ENCODE measurements around the gene GYPA.
"Not testable (repeated sequence)": the region's sequence is repeated elsewhere in the genome, so short reads cannot be mapped to it uniquely, and the experiment has no call there.

Gene GYPA

GRCh38 chr4:144140594-144141295 lies at the start of gene GYPA:
Gene GYPA, minus strand, starts transcription at chr4:144140718. Its CDS starts 83 bp downstream, at chr4:144140635.
- H3K4me1 ChIP-seq; H3K27me3 ChIP-seq (ENCODE audit: low read depth); DNase-seq (ENCODE audit: low spot score in 2 of 2); H3K4me3 ChIP-seq; H3K36me3 ChIP-seq (replicated peaks); in situ Hi-C loops (cut with MboI; ENCODE audit: low sequenced_read_pairs); H3K9me3 ChIP-seq: not testable (repeated sequence)

- H3K4me3 ChIP-seq, result no peak overlapping the region
- no peaks in the 10 kb centered on the region for H3K4me1 ChIP-seq
- in situ Hi-C loops (cut with MboI; ENCODE audit: low sequenced_read_pairs), result loop anchor here (25.0 kb wide), 2 partner anchors 597 to 872 kb away; no protein-coding TSS in a partner anchor
- H3K9me3 ChIP-seq, result no peaks in the 10 kb centered on the region
- DNase-seq (ENCODE audit: low spot score in 2 of 2), result no peak
- H3K27me3 ChIP-seq (ENCODE audit: low read depth), result peaks cover 5% of the 10 kb centered on the region
- no peaks in the 10 kb centered on the region for H3K36me3 ChIP-seq (replicated peaks)
Observed at GRCh38 chr4:144190009-144190408, 49.5 kb upstream of the GYPA start.

GRCh38 chr4:144189121-144189520 lies 48.6 kb upstream of the GYPA start:
- no peaks in the 10 kb centered on the region for H3K36me3 ChIP-seq (replicated peaks)
- no peak for DNase-seq (ENCODE audit: low spot score in 2 of 2)
- no peak overlapping the region for H3K4me3 ChIP-seq
- in situ Hi-C loops (cut with MboI; ENCODE audit: low sequenced_read_pairs), result loop anchor here (25.0 kb wide), 2 partner anchors 598 to 873 kb away; no protein-coding TSS in a partner anchor
- H3K4me1 ChIP-seq, result no peaks in the 10 kb centered on the region
- no peaks in the 10 kb centered on the region for H3K9me3 ChIP-seq
- peaks cover 8% of the 10 kb centered on the region for H3K27me3 ChIP-seq (ENCODE audit: low read depth)

- Histone ChIP-seq H3K27me3 (ENCODE audit: low read depth) (peaks cover 8% of the 10 kb centered on the region), H3K4me1 (no peaks in the 10 kb centered on the region), H3K4me3 (no peak overlapping the region), H3K36me3 (replicated peaks) (no peaks in the 10 kb centered on the region), H3K9me3 (no peaks in the 10 kb centered on the region)
- DNase-seq (ENCODE audit: low spot score in 2 of 2), result no peak
- in situ Hi-C loops (cut with MboI; ENCODE audit: low sequenced_read_pairs), result loop anchor here (25.0 kb wide), 2 partner anchors 602 to 877 kb away; no protein-coding TSS in a partner anchor
Observed at GRCh38 chr4:144185086-144185485, 44.6 kb upstream of the GYPA start.

- no peaks in the 10 kb centered on the region for H3K4me1 ChIP-seq
- H3K9me3 ChIP-seq, result no peaks in the 10 kb centered on the region
- in situ Hi-C loops (cut with MboI; ENCODE audit: low sequenced_read_pairs), result loop anchor here (25.0 kb wide), 2 partner anchors 604 to 879 kb away; no protein-coding TSS in a partner anchor
- no peaks in the 10 kb centered on the region for H3K36me3 ChIP-seq (replicated peaks)
- no peak for DNase-seq (ENCODE audit: low spot score in 2 of 2)
- H3K4me3 ChIP-seq, result no peak overlapping the region
- peaks cover 8% of the 10 kb centered on the region for H3K27me3 ChIP-seq (ENCODE audit: low read depth)
Observed at GRCh38 chr4:144183165-144183564, 42.6 kb upstream of the GYPA start.

GRCh38 chr4:144181391-144181790 lies 40.9 kb upstream of the GYPA start:
- Histone ChIP-seq H3K4me3 (no peak overlapping the region), H3K4me1 (no peaks in the 10 kb centered on the region), H3K9me3 (no peaks in the 10 kb centered on the region), H3K36me3 (replicated peaks) (no peaks in the 10 kb centered on the region), H3K27me3 (ENCODE audit: low read depth) (peaks cover 8% of the 10 kb centered on the region)
- DNase-seq (ENCODE audit: low spot score in 2 of 2), result no peak
- in situ Hi-C loops (cut with MboI; ENCODE audit: low sequenced_read_pairs), result loop anchor here (25.0 kb wide), 2 partner anchors 606 to 881 kb away; no protein-coding TSS in a partner anchor

- DNase-seq (ENCODE audit: low spot score in 2 of 2), result no peak
- H3K4me3 ChIP-seq, result no peak overlapping the region
- H3K9me3 ChIP-seq, result no peaks in the 10 kb centered on the region
- no peaks in the 10 kb centered on the region for H3K4me1 ChIP-seq
- in situ Hi-C loops (cut with MboI; ENCODE audit: low sequenced_read_pairs), result loop anchor here (25.0 kb wide), 2 partner anchors 608 to 883 kb away; no protein-coding TSS in a partner anchor
- no peaks in the 10 kb centered on the region for H3K36me3 ChIP-seq (replicated peaks)
- H3K27me3 ChIP-seq (ENCODE audit: low read depth), result peaks cover 3% of the 10 kb centered on the region; the same call in 1 of the 2 replicates
Observed at GRCh38 chr4:144179152-144179739, 38.7 kb upstream of the GYPA start.

- Histone ChIP-seq H3K27me3 (ENCODE audit: low read depth) (peaks cover 3% of the 10 kb centered on the region; the same call in 1 of the 2 replicates), H3K36me3 (replicated peaks) (no peaks in the 10 kb centered on the region), H3K4me1 (no peaks in the 10 kb centered on the region), H3K4me3 (no peak overlapping the region), H3K9me3 (no peaks in the 10 kb centered on the region)
- no peak for DNase-seq (ENCODE audit: low spot score in 2 of 2)
- in situ Hi-C loops (cut with MboI; ENCODE audit: low sequenced_read_pairs), result loop anchor here (25.0 kb wide), 2 partner anchors 609 to 884 kb away; no protein-coding TSS in a partner anchor
Observed at GRCh38 chr4:144178414-144178813, 37.9 kb upstream of the GYPA start.

- in situ Hi-C loops (cut with MboI; ENCODE audit: low sequenced_read_pairs), result loop anchor here (25.0 kb wide), 2 partner anchors 611 to 886 kb away; no protein-coding TSS in a partner anchor
- no peaks in the 10 kb centered on the region for H3K4me1 ChIP-seq
- no peak for DNase-seq (ENCODE audit: low spot score in 2 of 2)
Observed at GRCh38 chr4:144176476-144176875, 36.0 kb upstream of the GYPA start.

GRCh38 chr4:144174401-144175067 lies 34.0 kb upstream of the GYPA start:
- H3K27me3 ChIP-seq (ENCODE audit: low read depth), result peaks cover 5% of the 10 kb centered on the region; the same call in 1 of the 2 replicates
- no peaks in the 10 kb centered on the region for H3K9me3 ChIP-seq
- no peak overlapping the region for H3K4me3 ChIP-seq
- in situ Hi-C loops (cut with MboI; ENCODE audit: low sequenced_read_pairs), result loop anchor here (25.0 kb wide), 2 partner anchors 613 to 888 kb away; no protein-coding TSS in a partner anchor
- no peaks in the 10 kb centered on the region for H3K36me3 ChIP-seq (replicated peaks)
- no peaks in the 10 kb centered on the region for H3K4me1 ChIP-seq
- peak in 1 of 2 experiments; percentile 52 for DNase-seq (ENCODE audit: low spot score in 2 of 2)

More at GRCh38 chr4:144176476-144176875, 36.0 kb upstream of the GYPA start:
- Histone ChIP-seq H3K27me3 (ENCODE audit: low read depth) (peaks cover 5% of the 10 kb centered on the region; the same call in 1 of the 2 replicates), H3K9me3 (no peaks in the 10 kb centered on the region), H3K4me3 (no peak overlapping the region), H3K36me3 (replicated peaks) (no peaks in the 10 kb centered on the region)

GRCh38 chr4:144171697-144172096 lies 31.2 kb upstream of the GYPA start:
- no peak for DNase-seq (ENCODE audit: low spot score in 2 of 2)
- no peaks in the 10 kb centered on the region for H3K9me3 ChIP-seq
- in situ Hi-C loops (cut with MboI; ENCODE audit: low sequenced_read_pairs), result no loop called here
- 0 out of 2 replicates have a peak, but pooled peaks cover 5% of the 10 kb centered on the region for H3K27me3 ChIP-seq (ENCODE audit: low read depth)
- no peaks in the 10 kb centered on the region for H3K4me1 ChIP-seq
- no peaks in the 10 kb centered on the region for H3K36me3 ChIP-seq (replicated peaks)
- no peak overlapping the region for H3K4me3 ChIP-seq

GRCh38 chr4:144169211-144169610 lies 28.7 kb upstream of the GYPA start:
- H3K4me1 ChIP-seq, result no peaks in the 10 kb centered on the region
- H3K36me3 ChIP-seq (replicated peaks), result no peaks in the 10 kb centered on the region
- DNase-seq (ENCODE audit: low spot score in 2 of 2), result no peak
- in situ Hi-C loops (cut with MboI; ENCODE audit: low sequenced_read_pairs), result no loop called here
- no peaks in the 10 kb centered on the region for H3K9me3 ChIP-seq
- no peak overlapping the region for H3K4me3 ChIP-seq
- 0 out of 2 replicates have a peak, but pooled peaks cover 2% of the 10 kb centered on the region for H3K27me3 ChIP-seq (ENCODE audit: low read depth)

- DNase-seq (ENCODE audit: low spot score in 2 of 2), result no peak
- Histone ChIP-seq H3K4me3 (no peak overlapping the region), H3K4me1 (no peaks in the 10 kb centered on the region), H3K27me3 (ENCODE audit: low read depth) (no peaks in the 10 kb centered on the region), H3K9me3 (no peaks in the 10 kb centered on the region), H3K36me3 (replicated peaks) (no peaks in the 10 kb centered on the region)
- in situ Hi-C loops (cut with MboI; ENCODE audit: low sequenced_read_pairs), result no loop called here
Observed at GRCh38 chr4:144154044-144154443, 13.5 kb upstream of the GYPA start.

Data from HAP-1 (cell line).